ENCODE data around the gene TYMP.

Gene TYMP

GRCh38 chr22:50505776-50506610, 23.8 kb downstream of the TYMP start:
- in situ Hi-C loops (cut with HindIII; ENCODE audit: low sequenced_read_pairs) = no loop called here
- TF ChIP-seq, protein P1, sequence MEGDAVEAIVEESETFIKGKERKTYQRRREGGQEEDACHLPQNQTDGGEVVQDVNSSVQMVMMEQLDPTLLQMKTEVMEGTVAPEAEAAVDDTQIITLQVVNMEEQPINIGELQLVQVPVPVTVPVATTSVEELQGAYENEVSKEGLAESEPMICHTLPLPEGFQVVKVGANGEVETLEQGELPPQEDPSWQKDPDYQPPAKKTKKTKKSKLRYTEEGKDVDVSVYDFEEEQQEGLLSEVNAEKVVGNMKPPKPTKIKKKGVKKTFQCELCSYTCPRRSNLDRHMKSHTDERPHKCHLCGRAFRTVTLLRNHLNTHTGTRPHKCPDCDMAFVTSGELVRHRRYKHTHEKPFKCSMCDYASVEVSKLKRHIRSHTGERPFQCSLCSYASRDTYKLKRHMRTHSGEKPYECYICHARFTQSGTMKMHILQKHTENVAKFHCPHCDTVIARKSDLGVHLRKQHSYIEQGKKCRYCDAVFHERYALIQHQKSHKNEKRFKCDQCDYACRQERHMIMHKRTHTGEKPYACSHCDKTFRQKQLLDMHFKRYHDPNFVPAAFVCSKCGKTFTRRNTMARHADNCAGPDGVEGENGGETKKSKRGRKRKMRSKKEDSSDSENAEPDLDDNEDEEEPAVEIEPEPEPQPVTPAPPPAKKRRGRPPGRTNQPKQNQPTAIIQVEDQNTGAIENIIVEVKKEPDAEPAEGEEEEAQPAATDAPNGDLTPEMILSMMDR (IDR thresholded peaks at IDR 0.05; ENCODE audit: low read depth, low read length, missing control alignments) = no peak
- H3K4me3 ChIP-seq (ENCODE audit: low read depth, low read length) = peak overlapping the region; percentile 97
- no peak for DNase-seq (ENCODE audit: low read depth)

DNA sequence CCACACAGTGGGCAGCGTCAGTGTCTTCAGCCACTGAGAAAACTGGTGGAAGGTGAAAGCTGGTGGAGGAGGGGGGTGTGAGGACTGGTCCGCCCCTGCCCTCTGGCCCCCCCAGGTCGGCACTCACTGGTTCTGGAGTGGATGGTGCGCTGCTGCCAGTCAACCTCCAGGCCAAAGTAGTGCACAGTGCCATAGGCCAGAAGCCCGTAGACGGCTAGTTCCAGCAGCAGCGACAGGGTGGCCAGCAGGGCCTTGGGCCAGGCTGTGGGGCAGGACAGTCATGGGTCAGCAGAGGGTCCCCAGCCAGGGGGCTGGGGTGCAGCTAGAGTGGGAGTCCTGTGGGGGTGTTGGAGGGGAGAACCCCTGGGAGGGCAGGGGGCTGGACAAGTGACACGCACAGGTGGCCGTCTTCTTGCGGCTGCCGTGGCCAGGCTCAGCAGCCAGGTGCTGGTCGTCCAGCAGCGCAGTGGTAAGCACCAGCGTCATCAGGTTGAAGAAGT, 24.5 kb downstream of the TYMP start:
- in situ Hi-C loops (cut with HindIII; ENCODE audit: low sequenced_read_pairs) = no loop called here
- TF ChIP-seq, protein P1 (IDR thresholded peaks at IDR 0.05; ENCODE audit: low read depth, low read length, missing control alignments) = no peak
- H3K4me3 ChIP-seq (ENCODE audit: low read depth, low read length) = no peak overlapping the region
- DNase-seq (ENCODE audit: low read depth) = no peak

- TF ChIP-seq, protein P1 (IDR thresholded peaks at IDR 0.05; ENCODE audit: low read depth, low read length, missing control alignments) = no peak
- in situ Hi-C loops (cut with HindIII; ENCODE audit: low sequenced_read_pairs) = no loop called here
- H3K4me3 ChIP-seq (ENCODE audit: low read depth, low read length) = no peak overlapping the region
- no peak for DNase-seq (ENCODE audit: low read depth)
Observed at GRCh38 chr22:50504369-50505211, 25.2 kb downstream of the TYMP start.

DNA sequence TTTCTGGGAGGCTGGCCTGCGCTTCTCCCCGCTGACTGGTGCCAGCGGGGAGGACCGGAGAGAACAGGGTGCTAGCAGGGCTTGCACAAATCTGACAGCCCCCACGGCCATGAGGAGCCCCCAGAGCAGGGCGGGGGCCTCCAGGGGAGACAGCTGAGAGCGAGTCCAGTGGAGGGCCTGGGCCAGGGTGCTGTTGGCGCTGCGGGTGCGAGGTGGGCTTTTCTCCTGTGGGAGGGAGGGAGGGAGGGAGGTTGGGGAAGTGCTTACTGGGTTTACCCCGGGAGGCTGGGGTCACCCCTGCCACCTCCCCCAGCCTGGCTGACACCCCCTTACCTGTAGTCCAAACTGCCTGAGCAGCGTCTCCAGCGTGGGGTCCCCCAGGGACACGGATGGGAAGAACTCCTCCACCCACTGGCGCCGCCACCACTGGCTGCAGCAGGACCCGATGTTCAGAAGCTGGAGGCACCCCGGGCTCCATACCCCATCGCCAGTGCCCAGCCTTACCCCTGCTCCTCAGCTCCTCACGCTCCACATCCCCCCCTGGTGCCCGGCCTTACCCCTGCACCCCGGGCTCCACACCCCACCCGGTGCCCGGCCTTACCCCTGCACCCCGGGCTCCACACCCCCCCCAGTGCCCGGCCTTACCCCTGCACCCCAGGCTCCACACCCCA, 26.2 kb downstream of the TYMP start:
- TF ChIP-seq, protein P1 (IDR thresholded peaks at IDR 0.05; ENCODE audit: low read depth, low read length, missing control alignments) = peak; percentile 13
- no peak for DNase-seq (ENCODE audit: low read depth)
- in situ Hi-C loops (cut with HindIII; ENCODE audit: low sequenced_read_pairs) = no loop called here
- no peak overlapping the region for H3K4me3 ChIP-seq (ENCODE audit: low read depth, low read length)

- in situ Hi-C loops (cut with HindIII; ENCODE audit: low sequenced_read_pairs) = no loop called here
- no peak overlapping the region for H3K4me3 ChIP-seq (ENCODE audit: low read depth, low read length)
- DNase-seq (ENCODE audit: low read depth) = no peak
- TF ChIP-seq, protein P1 (IDR thresholded peaks at IDR 0.05; ENCODE audit: low read depth, low read length, missing control alignments) = no peak
Observed at GRCh38 chr22:50502628-50503474, 27.0 kb downstream of the TYMP start.
